PC-3 (cell line): ENCODE measurements around the gene JUNB. TPM values are rescaled to one million over a fixed set of nuclear protein-coding genes. Genes with fewer than 3 reads are reported as not detected.

Experiments used
- ATAC-seq: fragments of 200-7000 bp; cut with Tn5 transposase; 2 replicates; pipeline ENCODE4 v1.9.1; 2020; ENCODE audit warnings: mild to moderate bottlenecking, moderate library complexity
- BruUV-seq: library from RNA; stranded (reverse); fragments of 400-500 nt; replicated peaks from 2 replicates; lab custom pipeline; 2021; lab: Mats Ljungman, UMichigan
- CTCF ChIA-PET: fragments of 300-600 bp; sonication (Branson Sonifier 250); formaldehyde crosslinking; loops from one replicate; lab custom pipeline; 2022; ENCODE audit warnings: antibody characterized with exemption; lab: Charles Lee
- POLR2A ChIA-PET: fragments of 300-600 bp; sonication (Branson Sonifier 250); formaldehyde crosslinking; loops from one replicate; lab custom pipeline; 2022; ENCODE audit warnings: antibody characterized with exemption; ENCODE audit not compliant: unreplicated experiment; lab: Charles Lee
- DNase-seq: peaks from one replicate; pipeline ENCODE4 v3.0.0-alpha.2; 2015
- H2AFZ ChIP-seq: fragments of 300-600 bp; sonication (generic); 2 replicates; pipeline ENCODE4 v1.6.0; 2016; ENCODE audit warnings: antibody characterized with exemption, low read length
- H3F3A ChIP-seq: fragments of 300-600 bp; sonication (generic); one replicate; pipeline ENCODE4 v1.6.0; 2017; ENCODE audit warnings: antibody characterized with exemption, low read length, control low read depth, mild to moderate bottlenecking; ENCODE audit not compliant: unreplicated experiment
- H3K27ac ChIP-seq: fragments of 300-600 bp; sonication (generic); 2 replicates; pipeline ENCODE4 v1.5.1; 2016; ENCODE audit warnings: mild to moderate bottlenecking, low read length
- H3K27me3 ChIP-seq: fragments of 300-600 bp; sonication (generic); 2 replicates; pipeline ENCODE4 v1.6.1; 2016; ENCODE audit warnings: low read length, mixed read lengths
- H3K36me3 ChIP-seq: fragments of 300-600 bp; sonication (generic); 2 replicates; pipeline ENCODE4 v1.6.1; 2016; ENCODE audit warnings: low read depth, mixed run types, low read length, mixed read lengths
- H3K4me1 ChIP-seq: fragments of 300-600 bp; sonication (generic); 2 replicates; pipeline ENCODE4 v1.5.1; 2016; ENCODE audit warnings: low read length; ENCODE audit not compliant: insufficient read depth
- H3K4me2 ChIP-seq: fragments of 300-600 bp; sonication (generic); 2 replicates; pipeline ENCODE4 v1.6.0; 2016; ENCODE audit warnings: low read length
- H3K4me3 ChIP-seq: fragments of 300-600 bp; sonication (generic); 2 replicates; pipeline ENCODE4 v1.5.1; 2016; ENCODE audit warnings: mild to moderate bottlenecking, low read length, mixed read lengths
- H3K79me2 ChIP-seq: fragments of 300-600 bp; sonication (generic); 2 replicates; pipeline ENCODE4 v1.6.1; 2017; ENCODE audit warnings: low read length, mixed read lengths
- H3K9ac ChIP-seq: fragments of 300-600 bp; sonication (generic); 2 replicates; pipeline ENCODE4 v1.6.0; 2016; ENCODE audit warnings: mild to moderate bottlenecking, low read length
- H3K9me2 ChIP-seq: fragments of 300-600 bp; sonication (generic); replicated peaks from 2 replicates; pipeline ENCODE4 v1.6.1; 2016; ENCODE audit warnings: mixed run types, low read length, mixed read lengths
- H3K9me3 ChIP-seq: fragments of 300-600 bp; sonication (generic); 2 replicates; pipeline ENCODE4 v1.6.1; 2016; ENCODE audit warnings: low read length, mixed read lengths
- H4K20me1 ChIP-seq: fragments of 300-600 bp; sonication (generic); 2 replicates; pipeline ENCODE4 v1.6.1; 2016; ENCODE audit warnings: low read length, mixed read lengths
- CTCF ChIP-seq: fragments of 300-600 bp; sonication (generic); conservative IDR thresholded peaks from 2 replicates; pipeline ENCODE4 v1.5.1; 2017; ENCODE audit warnings: antibody characterized with exemption, low read depth, mild to moderate bottlenecking, low read length
- EZH2 ChIP-seq: fragments of 300-600 bp; sonication (generic); IDR thresholded peaks from one replicate; pipeline ENCODE4 v1.6.1; 2017; ENCODE audit warnings: antibody characterized with exemption, mild to moderate bottlenecking, low read length; ENCODE audit not compliant: unreplicated experiment
- EZH2phosphoT487 ChIP-seq: fragments of 300-600 bp; sonication (generic); IDR thresholded peaks from 2 replicates; pipeline ENCODE4 v1.6.1; 2018; ENCODE audit warnings: mild to moderate bottlenecking, antibody characterized with exemption, low read length, borderline replicate concordance
- intact Hi-C: fragments of 100-400 bp; cut with micrococcal nuclease; formaldehyde crosslinking; loops from 2 replicates; pipeline ENCODE4 v1.9.0; 2023
- total RNA-seq: library from RNA; depleted of rRNA; stranded (reverse); fragments of >200 nt; gene quantifications from 2 replicates; pipeline ENCODE4 v1.2.3, GENCODE V29; 2014

The JUNB gene
- total RNA-seq, 1 experiment from 2014 or later = 343 TPM

GRCh38 chr19:12801466-12802266, 10.4 kb downstream of the JUNB start, which contains the start of the genes PRDX2 and THSD8:
PRDX2 (minus strand) TSS chr19:12801800; CDS start chr19:12801261, 539 bp downstream.
THSD8 (plus strand) TSS chr19:12802069; CDS start chr19:12802072, 3 bp downstream.
- ATAC-seq (peak; percentile 67), DNase-seq (peak; percentile 89)
- no peak for TF ChIP-seq CTCF
- no peak for TF ChIP-seq EZH2
- TF ChIP-seq EZH2phosphoT487 = no peak
- POLR2A ChIA-PET = no interaction called here
- intact Hi-C loops = loop anchor here (5.0 kb wide), 1 partner anchor 36 kb away; the partner anchor contains the start of gene MAST1
- H3K9me3 ChIP-seq = no peaks in the 10 kb centered on the region
- peak within 1 kb of the TSS; percentile 81 for H3K4me3 ChIP-seq
- peaks cover 16% of the 10 kb centered on the region for H3K4me1 ChIP-seq
- peak within 1 kb of the TSS; percentile 84 for H3K9ac ChIP-seq
- H4K20me1 ChIP-seq = no peaks in the 10 kb centered on the region
- H3K79me2 ChIP-seq = peaks cover 30% of the 10 kb centered on the region
- H2AFZ ChIP-seq = peak within 1 kb of the TSS; percentile 91
- H3F3A ChIP-seq = no peaks in the 10 kb centered on the region
- peak within 1 kb of the TSS; percentile 91 for H3K4me2 ChIP-seq
- no peaks in the 10 kb centered on the region for H3K9me2 ChIP-seq
- no peak within 1 kb of the TSS; the same call in 1 of the 2 replicates for H3K27ac ChIP-seq
- no peaks in the 10 kb centered on the region for H3K27me3 ChIP-seq
- peaks cover 15% of the 10 kb centered on the region for H3K36me3 ChIP-seq
- CTCF ChIA-PET = no interaction called here
- BruUV-seq = no TSS peak

- peak; percentile 38 for DNase-seq
- Histone ChIP-seq H3K79me2 (peaks cover 38% of the 10 kb centered on the region), H3K27ac (no peak overlapping the region), H3F3A (no peaks in the 10 kb centered on the region), H3K9ac (peak overlapping the region; percentile 84; the same call in 1 of the 2 replicates), H4K20me1 (no peaks in the 10 kb centered on the region), H3K9me3 (no peaks in the 10 kb centered on the region), H2AFZ (peak overlapping the region; percentile 91), H3K4me1 (peaks cover 23% of the 10 kb centered on the region), H3K36me3 (peaks cover 15% of the 10 kb centered on the region), H3K4me2 (peak overlapping the region; percentile 91), H3K4me3 (peak overlapping the region; percentile 81), H3K27me3 (no peaks in the 10 kb centered on the region), H3K9me2 (no peaks in the 10 kb centered on the region)
- POLR2A ChIA-PET = no interaction called here
- TF ChIP-seq EZH2 (no peak), CTCF (no peak), EZH2phosphoT487 (no peak)
- CTCF ChIA-PET = no interaction called here
- BruUV-seq = no TSS peak
- ATAC-seq = no peak; the same call in 1 of the 2 replicates
- intact Hi-C loops = loop anchor here (5.0 kb wide), 1 partner anchor 35 kb away; the partner anchor contains the start of gene MAST1
These were observed 11.2 kb downstream of the JUNB start for GRCh38 chr19:12802267-12803106.
